ENCODE measurements around the gene SLC27A4.
"Not testable (repeated sequence)": the region's sequence is repeated elsewhere in the genome, so short reads cannot be mapped to it uniquely, and the experiment has no call there.

The SLC27A4 gene

DNA sequence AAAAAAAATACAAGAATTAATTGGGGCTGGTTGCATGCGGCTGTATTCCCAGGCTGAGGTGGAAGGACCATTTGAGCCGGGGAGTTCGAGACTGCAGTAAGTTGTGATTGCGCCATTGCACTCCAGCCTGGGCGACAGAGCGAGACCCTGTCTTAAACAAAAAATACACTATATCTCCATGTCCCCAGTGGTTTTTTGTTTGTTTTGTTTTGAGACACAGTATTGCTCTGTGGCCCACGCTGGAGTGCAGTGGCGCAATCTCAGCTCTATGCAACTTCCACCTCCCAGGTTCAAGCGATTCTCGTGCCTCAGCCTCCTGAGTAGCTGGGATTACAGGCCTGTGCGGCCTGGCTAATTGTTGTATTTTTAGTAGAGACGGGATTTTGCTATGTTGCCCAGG, 16.5 kb upstream of the SLC27A4 start:
- no peak for DNase-seq (ENCODE audit: low read depth in 1 of 2, low spot score in 1 of 2)

GRCh38 chr9:128324401-128324800, 15.9 kb upstream of the SLC27A4 start:
- no peak for DNase-seq (ENCODE audit: low read depth in 1 of 2, low spot score in 1 of 2)

DNA sequence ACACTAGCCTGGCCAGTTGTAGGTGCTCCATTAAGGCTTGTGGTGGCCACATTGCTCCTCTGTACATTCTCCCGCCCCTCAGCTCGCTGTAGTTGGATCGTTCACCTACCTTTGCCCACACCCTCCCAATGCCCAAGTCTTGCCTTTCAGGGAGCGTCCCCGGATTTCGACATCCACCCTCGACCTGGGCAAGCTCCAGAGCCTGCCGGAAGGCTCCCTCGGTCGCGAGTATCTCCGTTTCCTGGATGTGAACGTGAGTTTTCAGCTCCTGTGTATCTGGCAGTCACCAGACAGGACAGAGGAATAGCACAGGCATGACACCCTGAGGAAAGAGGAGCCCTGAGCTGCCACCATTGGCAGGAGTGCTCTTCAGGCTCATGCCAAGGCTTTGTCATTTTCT, 14.7 kb upstream of the SLC27A4 start:
- DNase-seq (ENCODE audit: low read depth in 1 of 2, low spot score in 1 of 2): no peak

DNA sequence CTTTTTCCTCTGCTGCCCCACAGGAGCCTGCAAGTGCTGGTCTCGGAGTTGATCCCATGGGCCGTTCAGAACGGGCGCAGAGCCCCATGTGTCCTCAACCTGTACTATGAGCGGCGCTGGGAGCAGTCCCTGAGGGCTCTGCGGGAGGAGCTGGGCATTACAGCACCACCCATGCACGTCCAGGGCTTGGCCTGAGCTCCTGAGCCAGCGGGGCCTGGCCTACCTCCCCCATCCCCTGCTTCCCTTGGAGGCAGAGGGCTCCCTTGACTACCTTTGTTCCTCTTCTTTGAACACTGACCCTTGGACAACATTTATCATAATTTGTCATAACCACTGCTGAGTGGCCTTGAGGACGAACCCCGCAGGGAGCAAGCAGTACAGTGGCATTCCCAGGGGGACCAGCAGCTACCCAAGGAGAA, 6.9 kb upstream of the SLC27A4 start:
- DNase-seq (ENCODE audit: low read depth in 1 of 2, low spot score in 1 of 2): no peak

DNA sequence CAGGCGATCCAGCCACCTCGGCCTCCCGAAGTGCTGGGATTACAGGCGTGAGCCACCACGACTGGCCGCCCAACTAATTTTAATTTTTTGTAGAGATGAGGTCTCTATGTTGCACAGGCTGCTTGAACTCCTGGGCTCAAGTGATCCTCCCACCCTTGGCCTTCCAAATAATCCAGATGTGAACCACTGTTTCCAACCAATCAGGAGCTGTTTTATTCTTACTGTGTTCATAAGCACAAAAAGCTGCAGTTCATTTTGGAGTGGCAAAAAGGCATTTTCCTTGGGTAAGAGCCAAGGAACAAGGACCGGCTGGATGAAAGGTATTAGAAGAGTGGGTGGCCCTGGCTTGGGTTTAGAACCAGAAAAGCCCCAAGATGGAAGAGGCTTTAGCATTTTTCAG, 5.2 kb upstream of the SLC27A4 start:
- DNase-seq (ENCODE audit: low read depth in 1 of 2, low spot score in 1 of 2): no peak

GRCh38 chr9:128335914-128336313, 4.4 kb upstream of the SLC27A4 start:
- no peak for DNase-seq (ENCODE audit: low read depth in 1 of 2, low spot score in 1 of 2)

DNA sequence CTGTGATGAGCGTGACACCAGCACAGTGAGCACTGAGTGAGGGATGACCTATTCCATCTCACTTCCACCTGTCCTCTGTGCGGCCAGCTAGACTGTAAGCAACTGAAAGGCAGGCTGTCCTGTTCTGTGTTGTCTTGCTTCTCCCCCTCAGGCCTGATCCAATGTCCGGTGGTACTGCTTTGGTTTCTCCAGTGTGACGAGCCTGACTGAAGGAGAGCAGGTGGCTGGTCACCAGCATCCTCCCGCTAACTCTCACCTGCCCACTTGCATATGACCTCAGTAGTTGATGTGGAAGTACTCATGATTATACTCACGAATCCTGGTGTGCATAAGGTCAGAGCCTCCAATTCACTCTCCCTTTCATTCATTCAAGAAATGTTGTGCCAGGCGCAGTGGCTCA, 2.4 kb upstream of the SLC27A4 start:
- DNase-seq (ENCODE audit: low read depth in 1 of 2, low spot score in 1 of 2): no peak

- not testable (repeated sequence) for DNase-seq (ENCODE audit: low read depth in 1 of 2, low spot score in 1 of 2)
Observed at GRCh38 chr9:128338852-128339614, 1.3 kb upstream of the SLC27A4 start.

GRCh38 chr9:128340691-128341434, 536 bp downstream of the SLC27A4 start:
- DNase-seq (ENCODE audit: low read depth in 1 of 2, low spot score in 1 of 2): peak in 1 of 2 donors; percentile 14

- peak; percentile 13 to 37 for DNase-seq (ENCODE audit: low read depth in 1 of 2, low spot score in 1 of 2)
Observed at GRCh38 chr9:128341435-128341849, 1.1 kb downstream of the SLC27A4 start.

DNA sequence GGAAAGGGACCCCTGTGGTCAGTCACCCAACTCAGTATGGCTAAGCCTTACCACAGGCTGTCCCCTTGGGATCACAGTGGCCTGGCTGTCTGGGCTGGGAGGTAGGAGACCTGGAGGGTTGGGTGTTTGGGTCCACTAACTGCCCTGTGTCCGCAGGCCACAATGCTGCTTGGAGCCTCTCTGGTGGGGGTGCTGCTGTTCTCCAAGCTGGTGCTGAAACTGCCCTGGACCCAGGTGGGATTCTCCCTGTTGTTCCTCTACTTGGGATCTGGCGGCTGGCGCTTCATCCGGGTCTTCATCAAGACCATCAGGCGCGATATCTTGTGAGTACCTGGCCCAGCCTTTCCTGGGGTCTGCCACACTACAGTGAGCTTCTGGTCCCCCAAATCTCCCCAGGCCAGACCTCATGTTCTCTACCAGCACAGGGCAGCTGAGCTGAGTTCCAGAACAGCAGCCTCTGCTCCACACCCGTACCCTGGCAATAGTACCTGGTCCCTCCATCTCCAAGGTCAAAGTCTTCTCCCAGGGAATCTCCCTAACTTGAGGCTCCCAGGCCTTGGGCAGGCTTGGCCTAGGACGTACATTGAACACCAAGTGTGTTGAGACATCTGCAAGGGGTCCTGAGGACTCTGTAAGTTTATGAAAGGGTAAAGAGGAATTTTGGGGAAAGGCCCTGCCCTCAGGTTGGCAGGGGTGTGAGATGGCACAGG, 2.8 kb downstream of the SLC27A4 start:
- DNase-seq (ENCODE audit: low read depth in 1 of 2, low spot score in 1 of 2): no peak

DNA sequence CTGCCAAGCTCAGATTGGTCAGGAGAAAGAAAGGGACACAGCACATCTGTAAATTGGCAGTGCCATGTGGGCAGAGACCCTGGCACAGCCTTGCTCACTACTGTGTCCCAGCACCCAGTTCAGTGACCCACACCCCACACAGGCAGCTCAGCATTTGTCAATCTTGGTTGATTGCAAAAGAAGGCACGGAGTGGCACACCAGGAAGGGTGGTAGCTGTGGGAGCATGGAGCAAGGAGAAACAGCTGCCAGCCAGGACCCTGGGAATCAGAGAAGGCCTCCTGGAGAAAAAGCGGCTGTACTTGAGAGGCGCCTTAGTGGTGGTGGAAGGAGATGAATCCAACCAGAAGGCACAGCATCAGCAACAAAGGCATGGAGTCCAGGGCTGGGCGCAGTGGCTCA, 3.5 kb downstream of the SLC27A4 start:
- no peak for DNase-seq (ENCODE audit: low read depth in 1 of 2, low spot score in 1 of 2)

GRCh38 chr9:128344931-128345605, 4.7 kb downstream of the SLC27A4 start:
- DNase-seq (ENCODE audit: low read depth in 1 of 2, low spot score in 1 of 2): no peak

DNA sequence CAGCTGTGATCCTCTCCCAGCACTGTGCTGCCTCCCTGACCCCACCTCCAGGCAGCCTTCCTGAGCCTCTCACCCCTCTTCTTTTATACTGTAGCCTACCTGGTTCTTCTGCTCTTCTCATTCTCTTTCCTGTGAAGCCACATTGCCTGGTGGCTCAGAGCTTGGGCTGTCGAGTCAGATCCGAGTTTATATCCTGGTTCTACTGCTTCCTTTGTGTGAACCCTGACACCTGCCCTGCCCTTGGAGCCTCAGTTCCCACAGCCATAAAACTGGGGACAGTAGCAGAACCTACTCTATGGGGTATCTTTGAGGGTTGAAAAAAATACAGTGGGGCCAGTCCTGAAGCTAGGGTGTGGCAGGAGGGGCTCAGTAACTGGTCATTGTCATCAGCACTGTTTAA, 8.8 kb downstream of the SLC27A4 start:
- no peak for DNase-seq (ENCODE audit: low read depth in 1 of 2, low spot score in 1 of 2)

DNA sequence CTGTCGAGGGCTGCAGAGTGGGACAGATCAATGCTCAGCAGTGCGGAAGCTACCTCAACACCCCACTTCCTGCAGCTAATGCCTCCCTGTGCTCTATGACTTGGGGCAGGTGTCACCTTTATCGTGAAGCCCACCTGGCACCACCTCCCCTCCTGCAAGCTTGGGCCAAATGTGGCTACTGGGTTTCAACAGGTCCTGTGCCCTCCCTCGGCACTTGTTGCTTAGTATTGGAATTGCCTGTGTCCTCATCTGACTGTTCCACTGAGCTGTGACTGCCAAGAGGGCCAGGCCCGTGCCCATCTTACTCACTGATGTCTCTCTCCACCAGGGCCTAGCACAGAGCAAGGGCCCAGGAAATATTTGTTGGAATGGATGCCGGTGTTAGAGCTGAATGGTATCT, 9.4 kb downstream of the SLC27A4 start:
- no peak for DNase-seq (ENCODE audit: low read depth in 1 of 2, low spot score in 1 of 2)

DNA sequence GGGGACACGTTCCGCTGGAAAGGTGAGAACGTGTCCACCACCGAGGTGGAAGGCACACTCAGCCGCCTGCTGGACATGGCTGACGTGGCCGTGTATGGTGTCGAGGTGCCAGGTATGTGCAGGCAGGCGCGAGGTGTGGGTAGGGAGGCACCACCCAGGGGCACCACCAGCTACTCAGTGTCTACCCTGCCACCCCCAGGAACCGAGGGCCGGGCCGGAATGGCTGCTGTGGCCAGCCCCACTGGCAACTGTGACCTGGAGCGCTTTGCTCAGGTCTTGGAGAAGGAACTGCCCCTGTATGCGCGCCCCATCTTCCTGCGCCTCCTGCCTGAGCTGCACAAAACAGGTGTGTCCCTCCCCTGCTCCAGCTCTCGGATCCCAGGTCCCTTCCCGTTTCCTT, 15.1 kb downstream of the SLC27A4 start:
- DNase-seq (ENCODE audit: low read depth in 1 of 2, low spot score in 1 of 2): no peak

DNA sequence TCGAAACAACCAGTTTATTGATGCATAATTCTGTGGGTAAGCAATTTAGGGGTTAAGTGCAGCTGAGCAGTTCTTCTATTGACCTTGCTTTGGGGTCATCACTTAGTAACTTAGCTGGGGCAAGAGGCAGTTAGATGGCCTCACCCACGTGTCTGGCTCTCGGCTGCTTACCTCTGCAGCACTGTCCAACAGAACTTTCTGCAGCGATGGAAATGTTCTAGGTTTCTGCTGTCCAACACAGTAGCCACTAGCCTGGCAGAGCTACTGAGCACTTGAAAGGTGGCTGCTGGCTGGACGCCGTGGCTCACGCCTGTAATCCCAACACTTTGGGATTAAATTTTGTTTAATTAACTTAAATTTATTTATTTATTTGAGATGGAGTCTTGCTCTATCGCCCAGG, 17.8 kb downstream of the SLC27A4 start:
- no peak for DNase-seq (ENCODE audit: low read depth in 1 of 2, low spot score in 1 of 2)

DNA sequence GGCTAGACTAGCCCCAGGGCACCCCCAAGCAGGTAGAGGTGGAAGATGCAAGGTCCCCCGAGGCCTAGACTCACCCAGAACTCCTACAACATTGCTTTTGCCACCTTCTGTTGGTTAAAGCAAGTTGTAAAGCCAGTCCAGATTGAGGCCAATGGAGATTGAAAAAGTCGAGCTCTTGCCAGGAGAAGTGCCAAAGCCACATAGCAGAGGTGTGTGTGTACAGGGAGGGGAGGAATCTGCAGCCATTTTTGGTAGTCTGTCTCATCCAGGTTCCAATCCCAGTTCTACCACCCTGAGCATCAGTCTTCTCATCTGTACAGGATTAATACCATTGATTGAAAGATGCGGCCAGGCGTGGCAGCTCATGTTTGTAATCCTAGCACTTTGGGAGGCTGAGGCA, 18.5 kb downstream of the SLC27A4 start:
- no peak for DNase-seq (ENCODE audit: low read depth in 1 of 2, low spot score in 1 of 2)

GRCh38 chr9:128360826-128361225, 20.5 kb downstream of the SLC27A4 start:
- no peak for DNase-seq (ENCODE audit: low read depth in 1 of 2, low spot score in 1 of 2)

DNA sequence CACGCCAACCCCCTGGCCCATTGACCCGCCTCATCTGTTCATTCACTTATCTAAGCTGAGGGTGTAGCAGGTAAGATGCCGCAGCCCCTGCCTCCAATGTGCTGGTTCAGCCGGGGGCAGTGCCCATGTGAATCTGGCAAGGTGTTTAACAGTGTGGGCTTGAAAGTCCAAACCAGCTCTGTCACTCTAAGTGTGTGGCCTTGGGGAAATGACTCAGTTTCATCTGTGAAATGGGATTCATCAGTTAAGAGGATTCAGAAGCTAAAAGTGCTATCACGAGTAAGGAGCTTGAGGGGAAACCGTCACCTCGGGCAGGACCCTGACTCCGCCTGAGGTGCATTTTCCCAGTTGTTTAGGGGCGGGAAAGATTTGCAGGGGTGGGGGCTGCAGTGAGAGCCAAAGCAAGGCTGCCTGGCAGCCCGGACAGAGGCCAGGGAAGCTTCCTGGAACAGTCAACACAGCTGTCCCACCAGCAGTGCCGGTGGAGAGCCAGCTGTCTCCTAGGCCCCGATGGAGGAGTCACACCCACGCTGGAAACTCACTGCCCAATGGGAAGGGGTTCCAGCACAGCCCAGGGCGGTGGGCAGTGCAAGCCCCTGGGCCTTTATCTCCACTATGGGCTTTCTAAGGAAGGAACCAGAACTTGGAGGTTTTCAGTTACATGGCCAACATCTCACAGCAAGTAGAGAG, 21.1 kb downstream of the SLC27A4 start:
- DNase-seq (ENCODE audit: low read depth in 1 of 2, low spot score in 1 of 2): no peak

Data from stimulated activated CD4-positive, alpha-beta T cell treated with anti-CD3 and anti-CD28 coated beads, Interleukin-15, amount 100 ng/mL, for 1 hour (primary cell).